HUDEP-2 (cell line): Measurements from ENCODE around the gene NGRN.
A peak's percentile ranks its signal among the peaks of the same experiment; 100 is the strongest.
"Not testable (repeated sequence)": the region's sequence is repeated elsewhere in the genome, so short reads cannot be mapped to it uniquely, and the experiment has no call there.

Source experiments
- DNase-seq, 76 experiments: peaks; one replicate each; lab custom pipeline; 2025; ENCODE audit not compliant: unreplicated experiment in 76 of 76; lab: John Stamatoyannopoulos, UW

NGRN gene

GRCh38 chr15:90233387-90234095 is 31.9 kb upstream of the NGRN start, which contains the start of gene CIB1:
Gene CIB1 (minus strand): TSS chr15:90233941. CDS start chr15:90233885, 56 bp downstream.
- DNase-seq = peak; percentile 56 to 98 (median 95)

GRCh38 chr15:90234096-90234988 is 31.1 kb upstream of the NGRN start, which contains the start of gene GDPGP1:
Gene GDPGP1 (plus strand): TSS chr15:90234209. CDS start chr15:90240909, 6,700 bp downstream.
- DNase-seq = no peak

GRCh38 chr15:90239371-90239770 is 26.1 kb upstream of the NGRN start:
- peak in 61 of 76 experiments; percentile 5 to 79 (median 38) for DNase-seq

GRCh38 chr15:90240856-90241255 is 24.6 kb upstream of the NGRN start:
- no peak for DNase-seq

GRCh38 chr15:90241343-90242192 is 23.9 kb upstream of the NGRN start:
- peak in 30 of 76 experiments; percentile 2 to 43 (median 14) for DNase-seq

GRCh38 chr15:90243943-90244639 is 21.4 kb upstream of the NGRN start:
- DNase-seq = no peak

GRCh38 chr15:90248789-90249202 is 16.7 kb upstream of the NGRN start:
- no peak for DNase-seq

GRCh38 chr15:90249203-90249863 is 16.1 kb upstream of the NGRN start, which contains the start of gene TTLL13:
Gene TTLL13 (plus strand): TSS chr15:90249556. CDS start chr15:90250631, 1,075 bp downstream.
- peak in 75 of 76 experiments; percentile 33 to 96 (median 87) for DNase-seq

GRCh38 chr15:90257776-90258175 is 7.7 kb upstream of the NGRN start:
- DNase-seq = no peak

- no peak for DNase-seq
Measured at GRCh38 chr15:90259524-90259923, 5.9 kb upstream of the NGRN start.

- not testable (repeated sequence) for DNase-seq
Measured at GRCh38 chr15:90260731-90261130, 4.7 kb upstream of the NGRN start.

- DNase-seq = no peak
Measured at GRCh38 chr15:90261811-90262210, 3.7 kb upstream of the NGRN start.

- DNase-seq = no peak
Measured at GRCh38 chr15:90262426-90262825, 3.0 kb upstream of the NGRN start.

- peak in 4 of 76 experiments; percentile 4 to 24 (median 12) for DNase-seq
Measured at GRCh38 chr15:90264671-90265070, 801 bp upstream of the NGRN start.

- DNase-seq = peak in 31 of 76 experiments; percentile 6 to 53 (median 28)
Measured at GRCh38 chr15:90266061-90266431, 574 bp downstream of the NGRN start.

GRCh38 chr15:90266485-90266884 is 1.0 kb downstream of the NGRN start:
- no peak for DNase-seq

- DNase-seq = no peak
Measured at GRCh38 chr15:90268415-90268814, 2.9 kb downstream of the NGRN start.

- no peak for DNase-seq
Measured at GRCh38 chr15:90270502-90271150, 5.2 kb downstream of the NGRN start.
